Panc1 (cell line): ENCODE data around the gene LMO1.

Experiments used
- CTCF ChIP-seq: fragments of 450-650 bp; IDR thresholded peaks from 2 replicates; pipeline ENCODE4 v1.5.1; 2017; ENCODE audit warnings: mild to moderate bottlenecking
- POLR2AphosphoS5 ChIP-seq: IDR thresholded peaks from 2 replicates; pipeline ENCODE4 v1.6.1; 2012; ENCODE audit warnings: mild to moderate bottlenecking, low read depth, low read length, moderate library complexity
- TCF7L2 ChIP-seq: IDR thresholded peaks from 2 replicates; pipeline ENCODE4 v1.6.1; 2011; ENCODE audit warnings: mild to moderate bottlenecking, low read depth, low read length, inconsistent platforms

GRCh38 chr11:8267280-8267679 lies 3.6 kb upstream of the LMO1 start:
- TF ChIP-seq CTCF (no peak), POLR2AphosphoS5 (no peak), TCF7L2 (no peak)
